Inferior parietal cortex (tissue), 1 donor: ENCODE measurements around the gene FNBP1.
"Not testable (repeated sequence)": the region's sequence is repeated elsewhere in the genome, so short reads cannot be mapped to it uniquely, and the experiment has no call there.

Experiments
- DNase-seq: peaks from one replicate; pipeline ENCODE4 v3.0.0-alpha.2; 2016; ENCODE audit errors: extremely low spot score

FNBP1 gene

GRCh38 chr9:129991139-129991538 is 51.9 kb downstream of the FNBP1 start:
- DNase-seq: not testable (repeated sequence)

DNA sequence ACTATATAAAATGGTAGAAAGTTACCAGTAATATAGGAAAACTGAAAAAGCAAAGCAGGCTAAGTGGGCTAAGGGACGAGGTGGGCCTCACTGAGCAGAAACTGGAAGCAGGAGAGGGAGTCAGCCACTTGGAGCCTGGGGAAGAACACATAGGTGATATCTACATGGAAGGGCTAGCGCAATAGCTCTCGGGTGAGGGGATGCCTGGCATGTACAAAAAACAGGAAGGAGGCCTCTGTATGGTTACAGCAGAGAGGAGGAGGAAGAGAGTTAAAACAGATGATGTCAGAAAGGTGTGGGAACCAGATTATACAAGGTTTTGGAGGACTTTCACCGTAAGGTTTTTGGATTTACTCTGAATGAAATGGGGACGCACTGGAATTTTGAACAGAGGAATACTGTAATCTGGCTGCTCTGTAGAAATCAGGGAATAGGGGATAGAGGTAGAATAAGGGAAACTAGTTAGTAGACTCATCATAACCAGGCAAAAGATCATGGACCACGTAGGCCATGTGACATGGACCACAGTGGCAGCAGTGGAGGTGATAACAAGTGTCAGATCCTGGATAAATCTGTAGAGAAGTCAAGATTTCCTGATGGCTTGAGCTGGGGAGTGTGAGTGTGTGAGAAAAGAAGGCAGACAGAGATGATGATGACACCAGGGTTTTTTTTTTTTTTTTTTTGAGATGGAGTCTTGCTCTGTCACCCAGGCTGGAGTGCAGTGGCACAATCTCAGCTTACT is 52.5 kb downstream of the FNBP1 start:
- no peak for DNase-seq

- no peak for DNase-seq
These were observed 53.2 kb downstream of the FNBP1 start for GRCh38 chr9:129989740-129990139.

GRCh38 chr9:129989362-129989708 is 53.7 kb downstream of the FNBP1 start:
- DNase-seq: no peak

DNA sequence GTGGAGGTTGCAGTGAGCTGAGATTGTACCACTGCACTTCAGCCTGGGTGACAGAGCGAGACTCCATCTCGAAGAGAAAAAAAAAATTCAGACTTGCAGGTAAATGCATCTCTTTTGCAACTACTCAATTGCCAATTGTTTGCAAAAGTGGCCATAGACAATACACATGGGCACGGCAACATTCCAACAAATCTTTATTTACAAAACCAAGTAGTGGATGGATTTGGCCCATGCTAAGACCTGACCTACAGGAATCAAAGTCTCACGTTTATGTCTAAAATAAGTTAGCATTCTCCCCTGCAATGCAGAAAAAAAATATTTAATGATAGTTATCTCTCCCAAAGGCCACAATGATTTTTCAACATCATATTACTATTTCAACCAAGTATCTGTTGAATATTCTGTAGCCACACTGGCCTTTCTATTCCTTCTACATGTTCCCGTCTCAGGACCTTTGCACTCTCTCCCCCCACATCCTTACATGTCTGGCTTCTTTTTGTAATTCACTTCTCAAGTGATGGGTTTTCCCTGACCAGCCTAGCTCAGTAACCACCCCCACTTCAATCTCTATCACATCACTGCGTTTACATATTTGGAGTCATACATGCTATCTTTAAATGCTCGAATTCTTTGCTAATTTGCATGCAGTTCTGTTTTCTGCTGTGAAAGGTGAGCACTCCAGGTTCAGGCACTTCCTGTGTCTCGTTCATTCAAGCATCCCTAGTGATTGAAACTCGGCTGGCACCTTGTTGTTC is 54.2 kb downstream of the FNBP1 start:
- no peak for DNase-seq

DNA sequence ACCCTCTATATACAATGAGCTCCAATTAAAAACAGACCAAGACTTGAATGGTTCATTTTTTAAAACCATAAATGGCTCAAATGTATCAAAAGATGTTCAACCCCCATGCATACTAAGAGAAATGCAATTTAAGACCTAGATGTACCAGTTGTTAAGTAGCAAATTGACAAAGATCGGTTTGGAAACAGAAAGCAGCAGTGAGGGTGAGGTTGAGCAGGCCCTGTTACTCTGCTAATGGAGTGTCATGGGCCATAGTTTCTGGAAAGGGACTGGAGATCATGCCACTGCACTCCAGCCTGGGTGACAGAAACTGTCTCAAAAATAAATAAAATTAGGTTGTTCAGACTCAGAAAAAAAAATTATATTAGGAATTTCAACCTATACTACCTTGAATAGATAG is 55.0 kb downstream of the FNBP1 start:
- DNase-seq: no peak

DNA sequence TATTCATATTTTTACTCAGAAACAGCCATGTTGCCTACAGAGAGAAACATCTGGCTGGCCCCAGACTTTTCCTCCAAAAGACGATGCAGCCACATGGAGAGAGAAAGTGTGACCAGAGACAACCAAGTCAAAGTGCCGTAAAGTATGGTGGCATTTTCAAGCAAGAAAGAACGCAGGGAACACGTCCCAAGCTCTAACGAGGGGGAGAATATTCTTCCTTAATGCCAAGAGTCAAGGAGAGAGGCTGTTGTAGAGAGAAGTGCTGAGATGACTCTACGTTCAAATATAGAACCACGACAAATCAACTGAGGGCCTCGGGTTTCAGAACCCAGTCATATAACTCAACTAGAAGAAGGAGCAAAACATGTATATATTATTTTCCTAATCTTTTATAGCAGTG is 55.9 kb downstream of the FNBP1 start:
- no peak for DNase-seq

DNA sequence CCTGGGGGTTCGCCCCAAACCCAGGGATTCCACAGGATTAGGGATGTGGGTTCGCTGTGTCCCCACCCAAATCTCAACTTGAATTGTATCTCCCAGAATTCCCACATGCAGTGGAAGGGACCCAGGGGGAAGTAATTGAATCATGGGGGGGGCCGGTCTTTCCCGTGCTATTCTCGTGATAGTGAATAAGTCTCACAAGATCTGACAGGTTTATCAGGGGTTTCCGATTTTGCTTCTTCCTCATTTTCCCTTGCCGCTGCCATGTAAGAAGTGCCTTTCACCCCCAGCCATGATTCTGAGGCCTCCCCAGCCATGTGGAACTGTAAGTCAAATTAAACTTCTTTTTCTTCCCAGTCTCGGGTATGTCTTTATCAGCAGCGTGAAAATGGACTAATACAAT is 58.4 kb downstream of the FNBP1 start:
- DNase-seq: not testable (repeated sequence)

DNA sequence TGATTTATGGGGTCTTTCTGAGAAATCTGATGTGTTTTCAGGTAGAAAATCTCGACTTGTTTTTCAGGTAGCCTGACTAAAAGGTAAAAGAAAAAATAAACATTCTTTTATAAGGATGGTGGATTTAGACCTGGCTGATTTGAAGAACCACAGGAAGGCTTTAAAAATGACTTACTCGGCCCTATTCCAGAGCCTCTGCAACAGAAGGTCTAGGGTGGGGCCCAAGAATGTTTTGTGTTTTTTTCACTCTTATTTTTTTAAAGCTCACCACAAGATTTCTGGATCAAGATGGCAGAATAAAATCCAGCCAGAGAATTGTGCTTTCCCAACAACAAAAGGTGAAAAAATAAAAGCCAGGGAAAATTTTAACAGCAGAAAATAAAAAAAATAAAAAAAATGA is 59.1 kb downstream of the FNBP1 start:
- no peak for DNase-seq

- DNase-seq: peak; percentile 51
These were observed 61.6 kb downstream of the FNBP1 start for GRCh38 chr9:129981180-129981907.

DNA sequence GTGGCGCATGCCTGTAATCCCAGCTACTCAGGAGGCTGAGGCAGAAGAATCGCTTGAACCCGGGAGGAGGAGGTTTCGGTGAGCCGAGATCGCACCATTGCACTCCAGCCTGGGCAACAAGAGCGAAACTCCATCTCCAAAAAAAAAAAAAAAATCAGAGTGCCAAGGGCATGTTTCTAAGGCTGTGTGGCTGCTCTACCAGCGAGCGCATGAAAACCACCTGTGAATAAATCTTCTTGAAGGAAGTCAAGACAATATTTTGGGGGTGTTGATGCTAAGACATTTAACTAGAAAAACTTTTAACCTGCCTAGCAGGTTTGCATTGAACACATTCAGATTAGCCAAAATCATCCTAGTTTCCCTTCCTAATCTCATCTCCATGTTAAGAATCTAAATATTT is 62.8 kb downstream of the FNBP1 start:
- not testable (repeated sequence) for DNase-seq

DNA sequence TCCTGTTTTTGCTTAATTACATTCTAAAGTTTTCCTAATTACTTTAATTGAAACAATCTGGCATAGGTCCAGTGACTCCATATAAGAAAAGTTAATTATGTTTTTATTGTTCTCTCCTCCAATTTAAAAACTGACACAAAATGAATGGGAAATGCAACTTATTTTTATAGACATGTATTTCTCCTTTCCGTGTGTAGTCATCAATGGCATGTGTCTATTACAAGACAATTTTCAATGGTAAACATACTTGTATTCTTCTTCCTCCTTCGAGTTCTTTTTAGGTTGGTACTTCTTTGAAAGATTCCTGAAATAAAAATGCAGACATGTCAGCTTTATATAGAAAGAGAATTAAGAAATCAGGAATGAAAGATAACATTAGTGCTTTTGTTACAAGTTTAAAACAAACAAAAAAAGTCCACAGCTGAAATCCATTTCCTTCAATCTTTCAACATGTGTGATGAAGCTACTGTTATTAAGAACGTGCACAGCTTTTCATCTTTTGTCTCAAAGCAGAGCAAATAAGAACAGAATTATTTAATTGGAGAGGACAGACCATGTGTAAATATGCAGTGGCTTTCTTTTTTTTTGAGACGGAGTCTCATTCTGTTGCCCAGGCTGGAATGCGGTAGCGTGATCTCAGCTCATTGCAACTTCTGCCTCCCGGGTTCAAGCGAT is 63.8 kb downstream of the FNBP1 start:
- DNase-seq: no peak

- no peak for DNase-seq
These were observed 70.2 kb downstream of the FNBP1 start for GRCh38 chr9:129972816-129973215.

GRCh38 chr9:129968690-129969485 is 74.1 kb downstream of the FNBP1 start:
- no peak for DNase-seq

DNA sequence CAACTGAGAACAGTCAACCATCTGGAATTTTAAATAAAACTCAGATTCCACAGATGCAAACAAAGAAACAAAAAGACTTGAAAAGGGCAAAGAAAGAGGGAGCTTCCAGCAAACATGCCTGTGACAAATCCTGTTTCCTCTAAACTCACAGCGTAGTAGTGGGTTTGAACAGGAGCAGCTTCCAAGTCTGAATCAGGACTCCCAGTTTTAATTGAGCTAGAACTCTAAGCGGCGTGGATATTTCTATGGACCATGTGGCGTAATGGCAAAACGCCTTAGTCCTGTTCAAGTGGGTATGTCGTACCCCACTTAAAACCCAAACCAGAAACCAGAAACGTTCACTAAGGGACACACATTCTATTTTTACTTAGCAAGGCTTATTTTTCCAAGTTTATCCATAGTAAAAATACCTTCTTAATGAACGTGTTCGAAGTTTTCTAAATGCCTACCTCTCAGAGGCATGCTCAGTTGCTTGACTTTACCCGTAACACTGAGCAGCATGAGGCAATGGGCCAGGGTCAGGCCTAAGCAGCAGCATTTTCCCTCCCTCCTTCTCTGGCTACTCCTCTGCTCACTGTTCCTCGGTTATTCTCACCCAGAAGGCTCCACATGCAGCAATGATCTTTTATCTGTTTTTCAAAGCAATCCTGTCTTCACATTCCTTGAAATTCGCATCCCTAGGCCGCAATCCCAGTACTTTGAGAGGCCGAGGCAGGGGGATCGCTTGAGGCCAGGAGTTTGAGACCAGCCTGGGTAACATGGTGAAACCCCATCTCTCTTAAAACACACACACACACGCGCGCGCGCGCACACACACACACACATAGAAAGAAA is 77.9 kb downstream of the FNBP1 start:
- DNase-seq: no peak

GRCh38 chr9:129962889-129963703 is 79.9 kb downstream of the FNBP1 start:
- DNase-seq: peak; percentile 38

GRCh38 chr9:129962451-129962864 is 80.5 kb downstream of the FNBP1 start:
- DNase-seq: no peak

DNA sequence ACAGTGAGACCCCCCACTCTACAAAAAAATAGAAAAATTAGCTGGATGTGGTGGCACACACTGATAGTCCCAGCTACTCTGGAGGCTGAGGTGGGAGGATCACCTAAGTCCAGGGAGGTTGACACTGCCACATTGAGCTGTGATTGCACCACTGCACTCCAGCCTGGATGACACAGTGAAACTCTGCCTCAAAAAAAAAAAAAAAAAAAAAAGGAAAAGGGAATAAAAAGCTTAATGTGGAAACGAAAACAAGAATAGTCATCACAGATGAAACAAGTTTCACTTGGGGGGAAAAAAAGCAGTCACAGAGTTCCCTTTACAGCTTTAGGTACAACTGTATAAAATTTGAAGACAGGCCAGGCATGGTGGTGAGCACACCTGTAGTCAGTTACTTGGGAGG is 84.2 kb downstream of the FNBP1 start:
- no peak for DNase-seq

DNA sequence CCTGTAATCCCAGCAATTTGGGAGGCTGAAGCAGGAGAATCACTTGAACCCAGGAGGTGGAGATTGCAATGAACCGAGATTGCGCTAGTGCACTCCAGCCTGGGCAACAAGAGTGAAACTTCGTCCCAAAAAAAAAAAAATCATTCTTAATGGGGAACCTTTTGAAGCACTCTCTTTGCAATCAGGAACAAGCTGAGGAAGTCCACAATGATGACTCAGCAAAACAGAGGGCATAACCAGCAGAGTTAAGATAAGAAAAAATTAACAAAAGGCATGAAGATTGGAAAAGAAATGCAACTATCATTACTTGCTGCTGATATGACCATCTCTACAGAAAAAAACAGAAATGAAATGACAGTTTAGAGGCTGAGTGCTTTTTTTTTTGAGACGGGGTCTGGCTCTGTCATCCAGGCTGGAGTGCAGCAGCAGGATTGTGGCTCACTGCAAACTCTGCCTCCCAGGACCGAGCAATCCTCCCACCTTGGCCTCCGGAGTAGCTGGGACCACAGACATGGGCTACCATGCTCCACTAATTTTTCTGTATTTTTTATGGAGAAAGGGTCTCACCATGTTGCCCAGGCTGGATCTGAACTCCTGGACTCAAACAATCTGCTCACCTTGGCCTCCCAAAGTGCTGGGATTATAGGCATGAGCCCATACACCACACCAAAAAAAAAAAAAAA is 88.0 kb downstream of the FNBP1 start:
- DNase-seq: no peak
